ENCODE results near the gene SGPP1. TPM values are rescaled to one million over a fixed set of nuclear protein-coding genes. Genes with fewer than 3 reads are reported as not detected.

SGPP1 gene
- total and polyA plus RNA-seq, 3 donors from 2014 or later = 16.9 to 30.1 (median 27.6) TPM

GRCh38 chr14:63766611-63767010 lies 38.7 kb upstream of the SGPP1 start:
- intact Hi-C loops (cut with DNase I; ENCODE audit: low total_unique reads) = no loop called here
- TF ChIP-seq CTCF (IDR thresholded peaks at IDR 0.05) (no peak), POLR2A (IDR thresholded peaks at IDR 0.05) (no peak)
- H3K27me3 ChIP-seq = no peaks in the 10 kb centered on the region
- no peaks in the 10 kb centered on the region for H3K9me3 ChIP-seq
- H3K36me3 ChIP-seq (ENCODE audit: low read depth, missing control alignments) = no peaks in the 10 kb centered on the region
- H3K4me3 ChIP-seq = no peak overlapping the region
- DNase-seq = no peak
- no peak overlapping the region for H3K27ac ChIP-seq
- H3K4me1 ChIP-seq = no peaks in the 10 kb centered on the region
- WGBS, 2 donors = 51 to 54% methylated on average over 3 of the region's 3 CpGs

- Histone ChIP-seq H3K27ac (no peak overlapping the region), H3K9me3 (no peaks in the 10 kb centered on the region), H3K4me3 (no peak overlapping the region), H3K27me3 (no peaks in the 10 kb centered on the region), H3K4me1 (no peaks in the 10 kb centered on the region), H3K36me3 (ENCODE audit: low read depth, missing control alignments) (no peaks in the 10 kb centered on the region)
- DNase-seq = no peak
- WGBS, 2 donors = 91 to 96% methylated on average over 6 of the region's 6 CpGs
- TF ChIP-seq CTCF (IDR thresholded peaks at IDR 0.05) (no peak), POLR2A (IDR thresholded peaks at IDR 0.05) (no peak)
- intact Hi-C loops (cut with DNase I; ENCODE audit: low total_unique reads) = no loop called here
Observed at GRCh38 chr14:63764620-63765139, 36.8 kb upstream of the SGPP1 start.

GRCh38 chr14:63764103-63764502 lies 36.2 kb upstream of the SGPP1 start:
- WGBS, 2 donors = 65 to 68% methylated on average over 5 of the region's 5 CpGs
- Histone ChIP-seq H3K9me3 (no peaks in the 10 kb centered on the region), H3K36me3 (ENCODE audit: low read depth, missing control alignments) (no peaks in the 10 kb centered on the region), H3K4me1 (no peaks in the 10 kb centered on the region), H3K27ac (no peak overlapping the region), H3K27me3 (no peaks in the 10 kb centered on the region), H3K4me3 (no peak overlapping the region)
- TF ChIP-seq CTCF (IDR thresholded peaks at IDR 0.05) = no peak
- TF ChIP-seq POLR2A (IDR thresholded peaks at IDR 0.05) = no peak
- DNase-seq = no peak
- intact Hi-C loops (cut with DNase I; ENCODE audit: low total_unique reads) = no loop called here

GRCh38 chr14:63761351-63762117 lies 33.7 kb upstream of the SGPP1 start:
- DNase-seq = no peak
- 65 to 78% methylated on average over 26 of the region's 26 CpGs for WGBS, 2 donors
- Histone ChIP-seq H3K9me3 (no peaks in the 10 kb centered on the region), H3K36me3 (ENCODE audit: low read depth, missing control alignments) (no peaks in the 10 kb centered on the region), H3K27me3 (no peaks in the 10 kb centered on the region), H3K4me1 (no peaks in the 10 kb centered on the region), H3K27ac (no peak overlapping the region), H3K4me3 (peak overlapping the region in 1 of 2 donors; percentile 6)
- intact Hi-C loops (cut with DNase I; ENCODE audit: low total_unique reads) = no loop called here
- TF ChIP-seq CTCF (IDR thresholded peaks at IDR 0.05) = no peak
- TF ChIP-seq POLR2A (IDR thresholded peaks at IDR 0.05) = no peak

- no peak overlapping the region for H3K27ac ChIP-seq
- no peak for TF ChIP-seq CTCF (IDR thresholded peaks at IDR 0.05)
- no peak for TF ChIP-seq POLR2A (IDR thresholded peaks at IDR 0.05)
- WGBS, 2 donors = 93 to 100% methylated on average over 1 of the region's 1 CpG
- no peaks in the 10 kb centered on the region for H3K36me3 ChIP-seq (ENCODE audit: low read depth, missing control alignments)
- H3K27me3 ChIP-seq = no peaks in the 10 kb centered on the region
- H3K4me3 ChIP-seq = no peak overlapping the region
- DNase-seq = no peak
- no peaks in the 10 kb centered on the region for H3K9me3 ChIP-seq
- no peaks in the 10 kb centered on the region for H3K4me1 ChIP-seq
- intact Hi-C loops (cut with DNase I; ENCODE audit: low total_unique reads) = no loop called here
Observed at GRCh38 chr14:63760014-63760413, 32.1 kb upstream of the SGPP1 start.
